Measurements from ENCODE around the gene PRG3. TPM values are rescaled to one million over a fixed set of nuclear protein-coding genes. Genes with fewer than 3 reads are reported as not detected.

PRG3 gene
- total and polyA plus RNA-seq, 2 of the 13 experiments (the other 11 are each of a cell fraction or from before 2014, with no cell fraction given): not detected

- TF ChIP-seq SNAPC4 (CRISPR knock-in tag; IDR thresholded peaks at IDR 0.05) (no peak; the same call in 1 of the 2 replicates), ZNF205 (CRISPR knock-in tag; IDR thresholded peaks at IDR 0.05) (no peak), ZBTB3 (CRISPR knock-in tag; IDR thresholded peaks at IDR 0.05; ENCODE audit: borderline replicate concordance, low read depth) (no peak), SMYD3 (CRISPR knock-in tag; IDR thresholded peaks at IDR 0.05) (no peak; the same call in 1 of the 2 replicates), ZNF317 (CRISPR knock-in tag; IDR thresholded peaks at IDR 0.05) (no peak), PREB (CRISPR knock-in tag; IDR thresholded peaks at IDR 0.05) (no peak), ARNT (IDR thresholded peaks at IDR 0.05) (no peak), SIX4 (CRISPR knock-in tag; IDR thresholded peaks at IDR 0.05) (no peak), RFXANK (CRISPR knock-in tag; IDR thresholded peaks at IDR 0.05) (no peak), SP1 (IDR thresholded peaks at IDR 0.05) (no peak), SP1 (CRISPR knock-in tag; IDR thresholded peaks at IDR 0.05) (no peak), ZNF704 (CRISPR knock-in tag; IDR thresholded peaks at IDR 0.05; ENCODE audit: borderline replicate concordance) (no peak), ATF6 (CRISPR knock-in tag; conservative IDR thresholded peaks at IDR 0.05) (no peak), ZBTB37 (CRISPR knock-in tag; IDR thresholded peaks at IDR 0.05) (no peak), MED13 (CRISPR knock-in tag; IDR thresholded peaks at IDR 0.05) (0 out of 2 replicates have a peak, but pooled peaks have one; percentile 33), FOSL1 (CRISPR knock-in tag; IDR thresholded peaks at IDR 0.05; ENCODE audit: borderline replicate concordance) (no peak), ZNF670 (CRISPR knock-in tag; IDR thresholded peaks at IDR 0.05; ENCODE audit: borderline replicate concordance) (no peak)
These were observed 45.4 kb downstream of the PRG3 start, which contains the start of gene SSRP1 (continued) for GRCh38 chr11:57335343-57336110.

Data from HepG2 (cell line).